Measurements from ENCODE around the gene RTCA. TPM values are rescaled to one million over a fixed set of nuclear protein-coding genes. Genes with fewer than 3 reads are reported as not detected.
"Not testable (repeated sequence)": the region's sequence is repeated elsewhere in the genome, so short reads cannot be mapped to it uniquely, and the experiment has no call there.

Gene RTCA
- total RNA-seq, 1 donor from 2014 or later, result 41.3 TPM

DNA sequence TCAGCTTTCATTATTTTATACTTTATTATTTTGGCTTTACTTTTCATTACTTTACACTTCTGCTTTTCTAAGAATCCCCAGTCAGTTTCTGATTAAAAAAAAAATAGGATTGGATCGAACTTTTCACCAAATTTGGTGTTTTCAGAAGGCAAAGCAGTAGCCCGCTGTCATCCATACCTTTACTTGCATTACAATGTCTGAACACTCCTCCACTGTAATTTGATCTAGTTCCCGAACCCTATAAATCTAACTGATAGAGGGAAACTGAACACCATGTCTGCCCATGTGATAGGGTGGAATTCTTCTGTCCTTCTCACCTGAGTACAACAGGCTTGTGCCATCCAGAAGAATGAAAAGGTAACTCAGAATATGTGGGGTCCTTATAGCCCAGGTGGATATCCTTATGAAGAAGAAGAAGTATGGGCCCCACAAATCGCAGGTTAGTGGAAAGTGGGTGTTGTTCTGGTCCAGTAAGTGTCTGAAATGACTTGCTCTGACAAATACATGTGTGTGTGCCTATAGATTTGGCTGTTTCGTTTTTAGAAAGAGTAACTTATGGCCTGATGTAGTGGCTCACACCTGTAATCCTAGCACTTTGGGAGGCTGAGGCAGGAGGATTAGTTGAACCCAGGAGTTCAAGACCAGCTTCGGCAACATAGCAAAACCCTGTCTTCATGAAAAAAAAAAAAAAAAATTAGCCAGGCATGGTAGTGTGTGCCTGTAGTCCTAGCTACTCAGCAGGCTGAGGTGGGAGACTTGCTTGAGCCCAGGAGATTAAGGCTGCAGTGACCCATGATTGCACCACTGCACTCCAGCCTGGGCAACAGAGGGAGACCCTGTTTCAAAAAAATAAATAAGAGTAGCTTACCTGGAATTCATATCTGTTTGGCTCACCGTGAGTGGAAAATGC is 59.7 kb downstream of the RTCA start:
- TF ChIP-seq, protein P1, sequence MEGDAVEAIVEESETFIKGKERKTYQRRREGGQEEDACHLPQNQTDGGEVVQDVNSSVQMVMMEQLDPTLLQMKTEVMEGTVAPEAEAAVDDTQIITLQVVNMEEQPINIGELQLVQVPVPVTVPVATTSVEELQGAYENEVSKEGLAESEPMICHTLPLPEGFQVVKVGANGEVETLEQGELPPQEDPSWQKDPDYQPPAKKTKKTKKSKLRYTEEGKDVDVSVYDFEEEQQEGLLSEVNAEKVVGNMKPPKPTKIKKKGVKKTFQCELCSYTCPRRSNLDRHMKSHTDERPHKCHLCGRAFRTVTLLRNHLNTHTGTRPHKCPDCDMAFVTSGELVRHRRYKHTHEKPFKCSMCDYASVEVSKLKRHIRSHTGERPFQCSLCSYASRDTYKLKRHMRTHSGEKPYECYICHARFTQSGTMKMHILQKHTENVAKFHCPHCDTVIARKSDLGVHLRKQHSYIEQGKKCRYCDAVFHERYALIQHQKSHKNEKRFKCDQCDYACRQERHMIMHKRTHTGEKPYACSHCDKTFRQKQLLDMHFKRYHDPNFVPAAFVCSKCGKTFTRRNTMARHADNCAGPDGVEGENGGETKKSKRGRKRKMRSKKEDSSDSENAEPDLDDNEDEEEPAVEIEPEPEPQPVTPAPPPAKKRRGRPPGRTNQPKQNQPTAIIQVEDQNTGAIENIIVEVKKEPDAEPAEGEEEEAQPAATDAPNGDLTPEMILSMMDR (IDR thresholded peaks at IDR 0.05; ENCODE audit: borderline replicate concordance), result no peak
- intact Hi-C loops (cut with micrococcal nuclease), result no loop called here
- no peak for DNase-seq
- Histone ChIP-seq H3K36me3 (no peaks in the 10 kb centered on the region), H3K9me3 (replicated peaks) (no peaks in the 10 kb centered on the region), H3K27ac (replicated peaks) (no peak overlapping the region), H3K4me1 (peaks cover 9% of the 10 kb centered on the region), H3K27me3 (ENCODE audit: low read depth) (no peaks in the 10 kb centered on the region), H3K4me3 (no peak overlapping the region)

DNA sequence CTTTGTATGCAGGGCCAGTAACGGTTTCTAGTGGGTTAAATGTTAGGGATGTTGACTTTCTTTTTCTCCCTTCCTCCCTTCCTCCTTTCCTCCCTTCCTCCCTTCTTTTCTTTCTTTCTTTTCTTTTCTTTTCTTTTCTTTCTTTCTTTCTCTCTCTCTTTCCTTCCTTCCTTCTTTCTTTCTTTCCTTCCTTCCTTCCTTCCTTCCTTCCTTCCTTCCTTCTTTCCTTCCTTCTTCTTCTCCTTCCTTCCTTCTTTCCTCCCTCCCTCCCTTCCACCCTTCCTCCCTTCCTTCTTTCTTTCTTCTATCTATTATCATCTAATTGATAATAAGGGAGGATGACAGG is 60.3 kb downstream of the RTCA start:
- H3K4me3 ChIP-seq; H3K9me3 ChIP-seq (replicated peaks); H3K36me3 ChIP-seq; H3K4me1 ChIP-seq; H3K27me3 ChIP-seq (ENCODE audit: low read depth); H3K27ac ChIP-seq (replicated peaks); intact Hi-C loops (cut with micrococcal nuclease); DNase-seq: not testable (repeated sequence)

DNA sequence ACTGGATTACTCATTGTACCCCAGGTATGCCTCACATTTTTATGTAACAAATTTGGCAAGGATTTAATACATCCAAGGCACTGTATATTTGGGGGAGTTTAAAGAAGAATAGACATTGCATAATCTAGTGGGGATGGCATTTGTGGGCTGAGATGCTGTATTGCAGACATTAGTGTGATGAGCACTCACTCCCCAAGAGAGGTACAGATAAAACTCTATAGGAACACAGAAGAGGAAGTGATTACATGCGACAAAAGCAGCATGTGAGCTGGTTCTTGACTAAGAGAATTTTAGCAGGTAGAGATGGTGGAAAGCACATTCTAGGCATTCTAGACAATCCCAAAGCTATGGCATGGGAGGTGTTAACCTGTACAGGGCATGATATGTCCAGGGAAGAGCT is 62.1 kb downstream of the RTCA start:
- intact Hi-C loops (cut with micrococcal nuclease), result no loop called here
- Histone ChIP-seq H3K4me3 (no peak overlapping the region), H3K27me3 (ENCODE audit: low read depth) (no peaks in the 10 kb centered on the region), H3K9me3 (replicated peaks) (no peaks in the 10 kb centered on the region), H3K27ac (replicated peaks) (no peak overlapping the region), H3K36me3 (no peaks in the 10 kb centered on the region), H3K4me1 (peaks cover 5% of the 10 kb centered on the region)
- no peak for DNase-seq
- TF ChIP-seq, protein P1 (IDR thresholded peaks at IDR 0.05; ENCODE audit: borderline replicate concordance), result no peak

DNA sequence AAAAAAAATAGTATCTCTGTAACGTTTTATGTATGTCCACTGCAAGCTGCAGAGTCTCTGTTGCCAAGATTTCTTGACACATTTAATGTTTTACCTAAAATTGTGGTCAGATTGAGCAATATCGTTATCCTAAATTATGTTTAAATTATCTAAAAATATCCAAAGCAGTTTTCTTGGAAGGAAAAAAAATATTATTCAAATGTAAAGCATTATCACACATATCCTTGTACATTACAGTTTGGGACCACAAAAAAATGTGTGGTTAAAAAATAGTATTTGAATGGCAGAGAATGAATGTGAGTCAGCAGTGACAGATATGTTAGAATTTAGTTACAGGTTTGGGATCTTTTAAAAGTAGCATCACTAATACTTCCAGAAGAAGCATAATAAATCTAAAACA is 65.1 kb downstream of the RTCA start:
- H3K27ac ChIP-seq (replicated peaks); intact Hi-C loops (cut with micrococcal nuclease); H3K27me3 ChIP-seq (ENCODE audit: low read depth); H3K9me3 ChIP-seq (replicated peaks); H3K4me1 ChIP-seq; DNase-seq; H3K36me3 ChIP-seq; H3K4me3 ChIP-seq: not testable (repeated sequence)

DNA sequence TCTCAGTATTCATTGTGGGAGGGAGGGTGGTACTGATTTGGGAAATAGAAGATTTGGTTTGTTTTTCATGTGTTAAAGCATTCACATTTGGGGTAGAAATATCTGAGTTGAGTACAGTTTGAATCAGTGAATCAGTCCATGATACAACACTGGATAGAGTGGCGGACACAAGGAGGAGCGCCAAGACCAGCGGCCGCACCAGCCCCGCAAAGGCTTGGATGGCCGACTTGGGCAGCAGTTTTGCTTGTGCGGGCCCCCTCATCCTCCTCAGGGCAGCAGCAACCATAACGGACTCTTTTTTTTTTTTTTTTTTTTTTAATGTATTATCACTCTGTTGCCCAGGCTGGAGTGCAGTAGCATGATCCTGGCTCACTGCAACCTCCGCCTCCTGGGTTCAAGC is 66.3 kb downstream of the RTCA start:
- Histone ChIP-seq H3K36me3 (no peaks in the 10 kb centered on the region), H3K4me1 (no peaks in the 10 kb centered on the region), H3K27ac (replicated peaks) (no peak overlapping the region), H3K27me3 (ENCODE audit: low read depth) (no peaks in the 10 kb centered on the region), H3K4me3 (no peak overlapping the region), H3K9me3 (replicated peaks) (no peaks in the 10 kb centered on the region)
- TF ChIP-seq, protein P1 (IDR thresholded peaks at IDR 0.05; ENCODE audit: borderline replicate concordance), result no peak
- DNase-seq, result no peak
- intact Hi-C loops (cut with micrococcal nuclease), result no loop called here

DNA sequence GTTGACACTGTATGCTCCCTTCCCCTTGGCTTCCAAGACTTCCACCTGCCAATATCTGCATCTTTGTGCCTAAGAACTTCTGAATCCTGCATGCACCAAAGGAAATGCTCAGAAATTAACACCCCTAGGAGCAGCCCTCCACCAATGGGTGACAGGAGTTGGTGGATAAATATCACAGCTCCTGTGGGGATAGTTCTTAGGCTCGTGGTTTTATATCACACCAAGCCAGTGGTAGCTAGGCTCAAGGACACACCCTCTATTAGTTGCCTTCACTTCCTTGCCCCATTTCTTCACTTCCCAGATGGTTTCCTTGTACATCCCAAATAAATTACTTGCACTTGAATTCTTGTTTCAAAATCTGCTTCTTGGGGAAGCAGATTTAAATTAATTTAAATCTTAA is 69.4 kb downstream of the RTCA start:
- H3K9me3 ChIP-seq (replicated peaks), result peaks cover 4% of the 10 kb centered on the region
- no peak overlapping the region for H3K4me3 ChIP-seq
- no peak for DNase-seq
- no peaks in the 10 kb centered on the region for H3K4me1 ChIP-seq
- no peak overlapping the region for H3K27ac ChIP-seq (replicated peaks)
- no peaks in the 10 kb centered on the region for H3K27me3 ChIP-seq (ENCODE audit: low read depth)
- H3K36me3 ChIP-seq, result no peaks in the 10 kb centered on the region
- intact Hi-C loops (cut with micrococcal nuclease), result no loop called here
- TF ChIP-seq, protein P1 (IDR thresholded peaks at IDR 0.05; ENCODE audit: borderline replicate concordance), result no peak

DNA sequence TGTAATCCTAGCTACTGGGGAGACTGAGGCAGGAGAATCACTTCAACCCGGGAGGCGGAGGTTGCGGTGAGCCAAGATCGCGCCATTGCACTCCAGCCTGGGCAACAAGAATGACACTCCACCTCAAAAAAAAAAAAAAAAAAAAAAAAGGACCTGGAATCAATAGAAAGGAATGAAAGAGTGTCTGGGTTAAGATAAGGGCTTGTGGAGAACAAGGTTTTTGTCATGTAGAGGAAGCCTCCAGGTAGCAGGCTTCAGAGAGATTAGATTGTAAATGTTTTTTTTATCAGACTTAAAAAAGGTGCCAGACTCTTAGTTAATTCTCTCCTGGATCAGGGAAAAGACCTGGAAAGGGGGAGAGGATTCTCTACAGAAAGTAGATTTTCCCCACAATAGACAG is 71.9 kb downstream of the RTCA start:
- H3K4me1 ChIP-seq; DNase-seq; H3K36me3 ChIP-seq; H3K27ac ChIP-seq (replicated peaks); H3K4me3 ChIP-seq; intact Hi-C loops (cut with micrococcal nuclease); H3K9me3 ChIP-seq (replicated peaks); H3K27me3 ChIP-seq (ENCODE audit: low read depth): not testable (repeated sequence)

DNA sequence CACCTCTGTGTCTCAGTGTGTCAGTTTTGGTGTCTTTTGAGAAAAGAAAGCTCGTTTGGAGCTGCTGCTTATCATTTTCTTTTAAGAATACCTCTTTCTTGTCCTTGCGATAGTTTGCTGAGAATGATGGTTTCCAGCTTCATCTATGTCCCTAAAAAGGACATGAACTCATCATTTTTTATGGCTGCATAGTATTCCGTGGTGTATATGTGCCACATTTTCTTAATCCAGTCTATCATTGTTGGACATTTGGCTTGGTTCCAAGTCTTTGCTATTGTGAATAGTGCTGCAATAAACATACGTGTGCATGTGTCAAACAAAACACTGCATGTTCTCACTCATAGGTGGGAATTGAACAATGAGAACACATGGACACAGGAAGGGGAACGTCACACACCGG is 73.7 kb downstream of the RTCA start:
- intact Hi-C loops (cut with micrococcal nuclease); H3K4me1 ChIP-seq; H3K27ac ChIP-seq (replicated peaks); H3K36me3 ChIP-seq; H3K9me3 ChIP-seq (replicated peaks); DNase-seq; H3K4me3 ChIP-seq; H3K27me3 ChIP-seq (ENCODE audit: low read depth): not testable (repeated sequence)
